GM12865 (cell line): ENCODE data around the gene SPRR2A.
"Not testable (repeated sequence)": the region's sequence is repeated elsewhere in the genome, so short reads cannot be mapped to it uniquely, and the experiment has no call there.

ENCODE experiments used
- DNase-seq: peaks from one replicate; pipeline ENCODE4 v3.0.0; 2010; ENCODE audit warnings: low read depth
- H3K4me3 ChIP-seq: 2 replicates; pipeline ENCODE4 v1.5.1; 2011; ENCODE audit warnings: mild to moderate bottlenecking, low read depth, low read length, control low read depth
- TF ChIP-seq, protein P1 (sequence below): IDR thresholded peaks from 2 replicates; pipeline ENCODE4 v1.5.1; 2011; ENCODE audit warnings: low read length, control low read depth, low read depth, inconsistent platforms; ENCODE audit not compliant: insufficient read depth; ENCODE audit errors: missing control alignments

SPRR2A gene

DNA sequence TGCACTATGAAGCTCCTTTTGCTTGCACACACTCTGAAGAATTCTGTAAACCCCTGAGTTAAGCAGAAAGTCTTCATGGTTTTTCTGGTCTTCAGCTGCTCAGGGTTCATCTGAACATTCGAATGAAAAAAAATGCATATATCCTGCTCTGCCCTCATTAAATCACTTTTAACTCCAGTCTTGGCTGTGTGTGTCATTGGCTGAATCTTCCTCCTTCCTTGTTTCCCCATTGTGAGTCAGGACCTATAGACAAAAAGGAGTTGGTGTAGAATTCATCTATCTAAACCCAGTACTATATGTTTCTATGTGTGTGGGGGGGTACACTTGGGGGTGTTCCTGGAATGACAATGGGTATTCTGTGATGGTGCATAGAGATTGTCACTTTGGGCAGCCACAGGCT is 32.9 kb downstream of the SPRR2A start:
- DNase-seq: no peak
- no peak overlapping the region for H3K4me3 ChIP-seq
- TF ChIP-seq, protein P1, sequence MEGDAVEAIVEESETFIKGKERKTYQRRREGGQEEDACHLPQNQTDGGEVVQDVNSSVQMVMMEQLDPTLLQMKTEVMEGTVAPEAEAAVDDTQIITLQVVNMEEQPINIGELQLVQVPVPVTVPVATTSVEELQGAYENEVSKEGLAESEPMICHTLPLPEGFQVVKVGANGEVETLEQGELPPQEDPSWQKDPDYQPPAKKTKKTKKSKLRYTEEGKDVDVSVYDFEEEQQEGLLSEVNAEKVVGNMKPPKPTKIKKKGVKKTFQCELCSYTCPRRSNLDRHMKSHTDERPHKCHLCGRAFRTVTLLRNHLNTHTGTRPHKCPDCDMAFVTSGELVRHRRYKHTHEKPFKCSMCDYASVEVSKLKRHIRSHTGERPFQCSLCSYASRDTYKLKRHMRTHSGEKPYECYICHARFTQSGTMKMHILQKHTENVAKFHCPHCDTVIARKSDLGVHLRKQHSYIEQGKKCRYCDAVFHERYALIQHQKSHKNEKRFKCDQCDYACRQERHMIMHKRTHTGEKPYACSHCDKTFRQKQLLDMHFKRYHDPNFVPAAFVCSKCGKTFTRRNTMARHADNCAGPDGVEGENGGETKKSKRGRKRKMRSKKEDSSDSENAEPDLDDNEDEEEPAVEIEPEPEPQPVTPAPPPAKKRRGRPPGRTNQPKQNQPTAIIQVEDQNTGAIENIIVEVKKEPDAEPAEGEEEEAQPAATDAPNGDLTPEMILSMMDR: no peak

DNA sequence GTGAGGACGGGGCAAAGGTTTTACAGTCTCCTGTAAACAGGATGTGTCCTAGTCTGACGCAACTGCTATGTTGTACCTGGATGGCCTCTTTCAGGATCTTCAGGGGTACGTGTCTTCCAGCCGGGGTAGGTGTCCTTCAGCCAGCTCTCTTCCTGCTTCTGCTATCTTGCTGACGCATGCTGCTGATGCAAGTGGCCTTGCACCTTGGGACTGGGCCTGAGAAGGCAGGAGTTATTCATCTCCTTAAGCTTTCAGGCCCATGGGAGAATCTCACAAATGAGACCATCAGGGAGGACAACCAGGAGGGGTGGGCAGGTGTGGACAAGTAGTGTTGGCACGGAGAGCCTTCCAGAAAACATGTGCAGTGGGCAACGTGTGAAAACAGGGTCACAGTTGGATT is 34.2 kb downstream of the SPRR2A start:
- TF ChIP-seq, protein P1: no peak
- H3K4me3 ChIP-seq: no peak overlapping the region
- no peak for DNase-seq

DNA sequence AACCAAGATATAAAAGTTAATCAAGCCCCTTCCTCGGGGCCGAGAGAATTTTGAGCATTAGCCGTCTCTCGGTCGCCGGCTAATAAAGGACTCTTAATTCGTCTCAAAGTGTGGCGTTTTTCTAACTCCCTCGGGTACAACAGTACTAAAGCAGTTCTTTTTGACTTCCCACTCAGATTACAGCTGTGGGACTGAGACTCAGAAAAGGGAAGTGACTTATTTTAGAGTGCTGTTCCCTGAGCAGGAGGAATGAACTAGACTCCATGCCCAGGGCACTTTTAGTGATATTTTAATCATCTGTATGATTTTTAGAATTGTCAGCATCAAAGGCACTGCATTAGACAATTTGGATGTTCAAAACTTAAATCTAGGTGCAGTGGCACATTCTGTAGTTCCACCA is 35.0 kb downstream of the SPRR2A start:
- not testable (repeated sequence) for H3K4me3 ChIP-seq, DNase-seq

DNA sequence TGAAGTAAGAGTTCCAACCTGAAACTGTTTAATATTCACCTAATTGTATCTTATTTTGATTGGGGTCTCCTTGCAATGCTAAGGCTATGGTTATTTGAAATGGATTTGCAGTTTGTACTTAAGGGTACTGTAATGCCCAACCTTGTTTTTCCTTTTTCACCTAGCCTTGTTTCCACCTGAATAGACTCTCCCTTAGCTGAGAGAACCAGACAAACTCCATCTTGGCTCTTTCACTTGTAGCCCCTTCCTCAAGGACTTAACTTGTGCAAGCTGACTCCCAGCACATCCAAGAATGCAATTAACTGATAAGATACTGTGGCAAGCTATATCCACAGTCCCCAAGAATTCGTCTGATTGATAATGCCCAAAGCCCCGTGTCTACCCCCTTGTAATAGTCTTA is 35.5 kb downstream of the SPRR2A start:
- not testable (repeated sequence) for H3K4me3 ChIP-seq, DNase-seq

DNA sequence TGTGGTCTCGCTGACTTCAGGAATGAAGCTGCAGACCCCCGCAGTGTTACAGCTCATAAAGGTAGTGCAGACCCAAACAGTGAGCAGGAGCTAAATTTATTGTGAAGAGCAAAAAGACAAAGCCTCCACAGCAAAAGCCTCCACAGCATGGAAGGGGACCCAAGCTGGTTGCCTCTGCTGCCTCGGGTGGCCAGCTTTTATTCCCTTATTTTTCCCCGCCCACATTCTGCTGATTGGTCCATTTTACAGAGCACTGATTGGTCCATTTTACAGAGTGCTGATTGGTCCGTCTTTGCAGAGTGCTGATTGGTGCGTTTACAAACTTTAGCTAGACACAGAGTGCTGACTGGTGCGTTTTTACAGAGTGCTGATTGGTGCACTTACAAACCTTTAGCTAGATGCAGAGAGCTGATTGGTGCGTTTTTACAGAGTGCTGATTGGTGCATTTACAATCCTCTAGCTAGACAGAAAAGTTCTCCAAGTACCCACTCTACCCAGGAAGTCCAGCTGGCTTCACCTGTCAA is 46.0 kb downstream of the SPRR2A start:
- not testable (repeated sequence) for H3K4me3 ChIP-seq, DNase-seq
